Inflammatory macrophage treated with lipopolysaccharide for 4 hours (primary cell): Measurements from ENCODE around the gene SHF.

ENCODE experiments used
- DNase-seq: peaks from one replicate; pipeline ENCODE4 v3.0.0-alpha.2; 2020

The SHF gene

DNA sequence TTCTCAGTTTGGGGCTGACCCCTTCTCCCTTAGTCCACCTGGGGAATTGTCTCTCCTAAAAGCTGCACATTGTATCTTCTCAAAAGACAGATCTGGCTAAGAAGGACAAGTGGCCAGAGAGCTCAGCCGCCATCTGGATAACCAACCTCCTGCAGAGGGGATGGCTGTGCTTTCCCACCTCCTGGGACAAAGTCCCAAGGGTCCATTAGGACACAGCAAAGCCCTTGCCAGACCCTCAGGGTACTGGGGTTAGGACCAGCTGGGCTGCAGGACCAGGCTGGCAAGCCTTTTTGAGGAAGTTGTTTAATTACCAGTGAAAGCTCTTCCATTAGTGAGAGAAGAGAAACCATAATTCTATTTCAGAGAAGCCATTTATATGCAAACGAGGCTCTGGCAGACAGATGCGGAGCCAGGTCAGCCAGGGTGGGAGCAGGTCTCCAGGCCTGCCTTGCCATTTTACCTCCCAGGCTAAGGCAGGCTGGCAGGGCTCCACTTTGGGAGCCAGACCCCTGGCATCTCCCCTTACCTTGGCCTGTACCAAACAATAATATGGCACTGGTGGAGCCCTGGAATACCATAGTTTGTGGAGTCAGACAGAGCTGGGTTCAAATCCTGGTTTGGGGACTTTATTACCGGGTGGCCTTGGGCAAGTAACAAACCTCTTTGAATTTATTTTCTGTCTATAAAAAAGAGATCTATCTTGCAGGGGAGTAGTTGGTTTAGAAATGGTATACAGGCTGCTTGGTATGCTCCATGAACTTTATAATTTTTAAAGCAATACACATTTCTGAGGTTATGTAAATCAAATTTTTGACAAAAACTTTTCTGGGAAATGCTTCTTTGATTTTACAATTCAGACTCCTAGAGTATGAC is 17.9 kb downstream of the SHF start:
- DNase-seq, result no peak

DNA sequence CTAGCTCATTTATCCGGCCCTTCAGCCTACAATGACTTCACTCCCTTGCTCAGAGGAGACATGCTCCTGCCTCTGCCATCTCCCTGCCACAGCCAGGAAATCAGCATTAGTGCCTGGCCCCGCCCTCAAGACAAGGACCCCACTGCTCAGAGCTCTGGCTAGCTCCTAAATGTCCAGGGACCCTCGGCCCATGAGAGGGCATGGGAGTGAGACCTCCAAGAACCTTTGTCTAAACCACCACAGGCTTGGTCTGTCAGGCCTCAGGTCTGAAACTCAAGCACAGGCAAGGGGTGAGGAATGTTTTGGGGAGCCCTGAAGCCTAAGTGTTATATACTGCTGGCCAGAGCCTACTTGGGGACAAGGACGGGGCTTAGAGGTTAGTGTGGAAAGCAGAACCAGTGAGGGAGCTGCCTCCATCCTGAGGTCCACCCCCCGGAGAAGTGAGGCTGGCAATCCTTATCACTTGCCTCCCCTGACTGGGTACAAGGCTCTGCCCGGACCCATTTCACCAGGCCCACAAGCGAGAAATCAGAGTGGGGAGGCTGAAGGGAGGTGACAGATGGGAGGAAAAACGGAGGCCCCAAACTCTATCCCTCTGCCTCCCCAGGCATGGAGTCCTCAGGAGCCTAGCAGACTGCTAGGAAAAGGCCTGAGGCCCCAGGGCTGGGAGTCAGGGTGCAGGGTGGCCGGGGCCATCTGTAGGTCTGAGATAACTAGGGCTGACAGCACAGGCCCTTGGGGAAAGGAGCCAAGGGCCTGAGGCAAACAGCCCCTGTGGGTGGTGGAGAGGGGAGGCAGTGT is 18.8 kb downstream of the SHF start:
- no peak for DNase-seq

- DNase-seq, result no peak
Measured at GRCh38 chr15:45168286-45168685, 19.5 kb downstream of the SHF start.

DNA sequence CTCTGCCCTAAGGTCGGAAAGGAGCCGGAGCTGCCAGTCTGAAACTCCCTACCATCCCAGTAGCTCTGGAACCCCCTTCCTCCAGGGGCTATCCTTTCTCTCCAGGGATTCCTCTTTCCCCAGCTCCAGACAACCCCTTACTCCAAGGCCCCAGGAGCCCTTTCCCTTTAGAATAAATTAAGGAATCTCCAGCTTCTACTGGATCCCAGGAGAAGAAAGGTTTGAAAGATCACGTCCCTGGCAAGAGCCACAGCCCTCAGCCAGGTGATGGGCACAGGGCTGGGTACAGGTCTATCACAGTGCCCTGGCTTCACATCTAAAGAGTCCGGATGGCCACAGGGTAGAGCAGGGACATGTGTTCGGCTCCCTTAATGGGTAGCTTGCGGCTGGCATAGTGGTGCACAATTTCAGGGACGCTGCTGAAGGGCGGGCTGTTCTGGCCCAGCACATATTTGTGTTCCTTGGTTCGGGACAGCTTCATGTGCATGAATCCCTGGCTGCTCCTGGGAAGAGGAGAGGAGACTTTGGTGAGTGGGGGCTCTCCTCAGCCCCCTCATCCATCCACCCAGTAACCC is 20.0 kb downstream of the SHF start:
- no peak for DNase-seq

- peak; percentile 86 for DNase-seq
Measured at GRCh38 chr15:45166834-45167630, 20.7 kb downstream of the SHF start.

- DNase-seq, result no peak
Measured at GRCh38 chr15:45165536-45165935, 22.2 kb downstream of the SHF start.

DNA sequence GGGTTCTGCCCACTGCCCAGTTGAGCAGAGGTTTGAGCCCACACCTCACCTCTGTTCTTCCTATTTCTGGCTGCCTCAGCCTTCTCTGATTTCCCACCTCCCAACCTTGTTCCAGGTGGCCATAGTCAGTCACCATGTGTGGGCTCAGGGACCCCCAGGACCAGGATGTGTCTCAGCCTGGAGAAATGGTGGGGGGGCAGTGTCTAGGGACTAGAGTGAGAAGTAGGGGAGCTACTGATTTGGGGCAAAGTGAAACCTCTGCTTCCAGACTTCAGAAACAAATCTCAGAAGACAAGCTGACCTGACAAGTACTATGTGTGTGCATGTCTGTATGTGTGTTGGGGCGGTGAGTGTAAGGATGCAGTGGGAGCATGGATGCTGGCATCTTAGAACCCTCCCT is 22.9 kb downstream of the SHF start:
- DNase-seq, result no peak

GRCh38 chr15:45163508-45163856 is 24.3 kb downstream of the SHF start:
- DNase-seq, result no peak

DNA sequence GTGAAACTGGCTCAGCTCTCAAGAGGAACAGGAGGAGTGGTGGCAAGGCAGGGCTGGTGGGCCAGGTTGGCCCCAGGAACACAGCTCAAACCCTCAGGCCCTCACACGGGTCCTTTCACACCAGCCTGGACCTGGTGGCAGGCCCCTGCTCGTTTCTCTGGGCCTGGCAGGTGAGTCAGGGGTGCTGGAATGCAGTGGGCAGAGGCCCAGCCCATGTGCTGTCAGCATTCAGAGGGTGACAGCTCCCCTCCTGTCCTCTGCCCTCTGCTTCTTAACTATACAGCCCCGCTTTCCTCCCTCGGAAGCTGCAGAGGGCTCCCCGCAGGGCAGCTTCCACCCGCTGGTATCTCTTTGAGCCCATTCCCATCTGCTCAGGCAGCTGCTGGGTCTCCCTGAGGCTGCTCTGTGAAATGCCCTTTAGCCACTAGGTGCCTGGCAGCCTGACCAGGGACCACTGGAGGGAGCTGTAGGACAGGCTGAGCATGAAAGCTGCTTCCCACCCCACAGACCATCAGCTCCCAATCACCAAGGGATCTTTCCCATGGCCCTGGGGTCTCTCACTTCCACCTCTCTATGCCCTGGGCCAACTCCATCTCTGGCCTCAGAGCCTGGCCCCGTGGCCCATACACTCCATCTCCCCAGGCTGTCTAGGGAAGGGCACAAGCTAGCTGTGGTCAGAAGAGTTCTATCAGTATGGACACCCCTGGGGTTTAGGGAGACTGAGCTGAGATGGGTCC is 24.8 kb downstream of the SHF start:
- peak; percentile 76 for DNase-seq

DNA sequence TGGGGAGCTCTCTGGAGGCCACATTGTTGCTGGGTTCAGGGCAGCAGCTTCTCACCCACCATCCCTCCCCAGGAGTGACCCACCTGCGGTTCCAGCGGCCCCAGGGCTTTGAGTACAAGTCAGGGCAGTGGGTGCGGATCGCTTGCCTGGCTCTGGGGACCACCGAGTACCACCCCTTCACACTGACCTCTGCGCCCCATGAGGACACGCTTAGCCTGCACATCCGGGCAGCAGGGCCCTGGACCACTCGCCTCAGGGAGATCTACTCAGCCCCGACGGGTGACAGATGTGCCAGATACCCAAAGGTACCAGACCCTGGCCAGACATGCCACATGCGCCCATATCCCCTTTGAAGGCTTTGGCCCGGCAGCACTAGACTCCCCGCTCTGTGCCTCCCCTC is 26.1 kb downstream of the SHF start:
- no peak for DNase-seq

- DNase-seq, result peak; percentile 17
Measured at GRCh38 chr15:45157974-45158373, 29.8 kb downstream of the SHF start.

- DNase-seq, result no peak
Measured at GRCh38 chr15:45156744-45157455, 30.9 kb downstream of the SHF start.

DNA sequence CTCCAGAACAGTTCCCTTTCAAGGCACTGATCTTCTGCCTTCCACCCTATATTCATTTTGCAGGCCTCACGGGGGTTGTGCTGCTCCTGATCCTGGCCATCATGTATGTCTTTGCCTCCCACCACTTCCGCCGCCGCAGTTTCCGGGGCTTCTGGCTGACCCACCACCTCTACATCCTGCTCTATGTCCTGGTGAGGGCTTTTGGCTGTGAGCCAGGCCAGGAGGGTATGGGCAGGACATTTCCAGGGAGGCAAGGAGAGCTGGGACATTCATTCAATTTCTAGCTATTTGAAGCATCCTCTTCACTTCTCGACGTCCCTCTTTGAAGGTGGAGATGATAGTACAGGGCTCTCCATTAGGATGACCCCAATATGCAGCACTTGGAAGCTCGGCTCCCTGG is 32.0 kb downstream of the SHF start:
- DNase-seq, result no peak

GRCh38 chr15:45151998-45152828 is 35.6 kb downstream of the SHF start:
- no peak for DNase-seq

DNA sequence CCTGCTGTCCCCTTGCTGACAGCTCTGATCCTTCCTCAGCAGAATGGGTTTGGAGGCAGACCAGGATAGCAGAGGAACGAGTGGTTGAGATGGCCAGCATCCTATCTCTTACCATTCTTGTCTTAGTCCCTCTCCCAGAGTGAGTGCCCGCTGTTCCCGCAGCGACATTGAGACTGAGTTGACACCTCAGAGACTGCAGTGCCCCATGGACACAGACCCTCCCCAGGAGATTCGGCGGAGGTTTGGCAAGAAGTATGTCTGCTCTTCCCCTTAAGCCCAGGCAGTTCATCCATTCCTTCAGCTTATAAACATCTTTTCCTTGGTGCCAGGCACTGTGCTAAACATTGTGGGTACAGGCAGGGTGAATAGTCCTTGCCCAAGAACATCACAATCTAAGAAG is 36.8 kb downstream of the SHF start:
- no peak for DNase-seq

DNA sequence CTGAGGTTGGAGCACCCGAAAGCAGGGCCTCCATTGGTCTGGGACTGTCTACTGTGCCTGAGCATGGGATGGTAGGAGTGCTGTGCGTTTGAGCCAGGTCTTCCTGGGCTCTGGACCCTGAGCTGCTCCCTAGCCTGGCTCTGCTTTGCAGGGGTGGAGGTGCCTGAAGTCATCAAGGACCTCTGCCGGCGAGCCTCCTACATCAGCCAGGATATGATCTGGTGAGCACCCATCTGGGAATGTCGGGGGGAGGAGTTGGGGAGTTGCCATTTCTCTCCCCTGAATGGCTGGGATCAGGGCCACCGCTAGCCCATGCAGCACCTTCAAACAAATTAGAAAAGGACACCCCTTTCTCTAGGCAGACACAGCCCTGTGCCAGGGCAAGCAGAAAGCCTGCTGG is 37.3 kb downstream of the SHF start:
- DNase-seq, result no peak

GRCh38 chr15:45149060-45149459 is 38.7 kb downstream of the SHF start:
- no peak for DNase-seq

GRCh38 chr15:45148076-45149059 is 39.4 kb downstream of the SHF start:
- DNase-seq, result no peak

DNA sequence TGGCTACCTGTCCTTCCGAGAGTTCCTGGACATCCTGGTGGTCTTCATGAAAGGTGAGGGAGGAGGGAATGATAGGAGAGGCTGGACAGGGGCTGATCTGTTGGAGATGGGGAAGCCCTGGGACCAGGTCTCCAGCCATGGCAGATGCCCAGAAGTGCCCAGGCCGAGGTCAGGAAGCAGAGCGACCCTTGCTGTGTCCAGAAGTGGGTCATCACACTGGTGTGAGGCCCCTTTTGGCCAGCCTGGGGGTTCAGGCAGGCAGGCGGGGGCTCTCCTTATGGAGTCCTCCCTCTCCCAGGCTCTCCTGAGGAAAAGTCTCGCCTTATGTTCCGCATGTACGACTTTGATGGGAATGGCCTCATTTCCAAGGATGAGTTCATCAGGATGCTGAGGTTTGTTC is 40.2 kb downstream of the SHF start:
- DNase-seq, result no peak
